BE2C (cell line): ENCODE measurements around the gene ZNF710.

Experiments
- DNase-seq: peaks from one replicate; pipeline ENCODE4 v3.0.0-alpha.2; 2020
- H3K27me3 ChIP-seq: fragments of 250-450 bp; sonication (Bioruptor Pico); 2 replicates; pipeline ENCODE4 v1.5.1; 2020; ENCODE audit warnings: mild to moderate bottlenecking
- H3K36me3 ChIP-seq: fragments of 250-450 bp; sonication (Bioruptor Pico); 2 replicates; pipeline ENCODE4 v1.5.1; 2020; ENCODE audit warnings: mild to moderate bottlenecking
- H3K4me1 ChIP-seq: fragments of 250-450 bp; sonication (Bioruptor Pico); 2 replicates; pipeline ENCODE4 v1.5.1; 2020
- H3K4me3 ChIP-seq: 2 replicates; pipeline ENCODE4 v1.5.1; 2011; ENCODE audit warnings: low read depth, low read length
- H3K9me3 ChIP-seq: fragments of 250-450 bp; sonication (Bioruptor Pico); 2 replicates; pipeline ENCODE4 v1.5.1; 2020
- CTCF ChIP-seq: IDR thresholded peaks from 2 replicates; pipeline ENCODE4 v1.5.1; 2012; ENCODE audit warnings: mild to moderate bottlenecking, low read depth, low read length

ZNF710 gene

GRCh38 chr15:90054618-90055097 is 53.5 kb downstream of the ZNF710 start:
- Histone ChIP-seq H3K27me3 (no peaks in the 10 kb centered on the region), H3K36me3 (no peaks in the 10 kb centered on the region), H3K9me3 (no peaks in the 10 kb centered on the region), H3K4me3 (no peak overlapping the region), H3K4me1 (no peaks in the 10 kb centered on the region; the same call in 1 of the 2 replicates)
- no peak for TF ChIP-seq CTCF
- DNase-seq: no peak

GRCh38 chr15:90055182-90055581 is 54.1 kb downstream of the ZNF710 start:
- Histone ChIP-seq H3K27me3 (no peaks in the 10 kb centered on the region), H3K4me1 (no peaks in the 10 kb centered on the region; the same call in 1 of the 2 replicates), H3K4me3 (no peak overlapping the region), H3K36me3 (no peaks in the 10 kb centered on the region), H3K9me3 (no peaks in the 10 kb centered on the region)
- TF ChIP-seq CTCF: no peak
- DNase-seq: no peak

- Histone ChIP-seq H3K4me1 (no peaks in the 10 kb centered on the region; the same call in 1 of the 2 replicates), H3K4me3 (no peak overlapping the region), H3K9me3 (no peaks in the 10 kb centered on the region), H3K36me3 (no peaks in the 10 kb centered on the region), H3K27me3 (no peaks in the 10 kb centered on the region)
- DNase-seq: no peak
- TF ChIP-seq CTCF: no peak
Observed at GRCh38 chr15:90056529-90056928, 55.4 kb downstream of the ZNF710 start.

DNA sequence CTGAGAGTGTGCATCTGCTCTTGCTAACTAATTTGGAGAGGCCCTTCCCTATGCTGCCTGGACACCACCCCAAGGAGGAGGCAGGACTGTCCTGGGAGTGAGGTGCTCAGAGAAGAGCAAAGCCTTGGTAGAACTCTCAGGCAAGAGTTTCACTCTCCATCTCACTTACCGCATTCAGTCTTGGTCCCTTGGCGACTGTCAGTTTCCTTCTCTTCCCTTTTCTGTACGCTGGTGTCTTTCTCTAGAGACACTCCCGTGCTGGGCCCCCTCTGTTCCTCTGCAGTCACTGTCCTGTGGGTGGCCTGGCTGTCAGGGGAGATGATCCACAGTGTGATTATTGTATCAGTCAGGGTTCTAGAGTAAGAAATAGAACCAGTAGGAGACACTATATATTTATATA is 57.2 kb downstream of the ZNF710 start:
- no peaks in the 10 kb centered on the region for H3K27me3 ChIP-seq
- H3K4me1 ChIP-seq: peaks cover 3% of the 10 kb centered on the region
- TF ChIP-seq CTCF: no peak
- H3K36me3 ChIP-seq: no peaks in the 10 kb centered on the region
- H3K4me3 ChIP-seq: no peak overlapping the region
- no peaks in the 10 kb centered on the region for H3K9me3 ChIP-seq
- no peak for DNase-seq

DNA sequence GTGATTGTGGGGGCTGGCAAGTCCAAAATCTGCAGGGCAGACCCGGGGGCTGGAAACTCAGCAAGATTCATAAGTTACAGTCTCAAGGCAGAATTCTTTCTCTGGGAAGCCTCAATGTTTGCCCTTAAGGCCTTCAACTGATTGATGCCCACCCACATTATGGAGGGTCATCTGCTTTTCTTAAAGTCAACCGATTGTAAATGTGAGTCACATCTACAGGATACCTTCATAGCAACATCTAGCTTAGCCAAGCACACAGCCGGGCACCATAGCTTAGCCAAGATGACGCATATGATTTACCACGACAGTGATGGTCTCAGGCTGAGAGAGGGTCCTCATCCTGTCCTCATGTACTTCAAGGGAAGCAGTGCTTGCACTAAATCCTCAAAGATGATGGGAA is 57.7 kb downstream of the ZNF710 start:
- Histone ChIP-seq H3K4me1 (peaks cover 3% of the 10 kb centered on the region), H3K27me3 (no peaks in the 10 kb centered on the region), H3K4me3 (no peak overlapping the region), H3K36me3 (no peaks in the 10 kb centered on the region), H3K9me3 (no peaks in the 10 kb centered on the region)
- DNase-seq: no peak
- no peak for TF ChIP-seq CTCF

DNA sequence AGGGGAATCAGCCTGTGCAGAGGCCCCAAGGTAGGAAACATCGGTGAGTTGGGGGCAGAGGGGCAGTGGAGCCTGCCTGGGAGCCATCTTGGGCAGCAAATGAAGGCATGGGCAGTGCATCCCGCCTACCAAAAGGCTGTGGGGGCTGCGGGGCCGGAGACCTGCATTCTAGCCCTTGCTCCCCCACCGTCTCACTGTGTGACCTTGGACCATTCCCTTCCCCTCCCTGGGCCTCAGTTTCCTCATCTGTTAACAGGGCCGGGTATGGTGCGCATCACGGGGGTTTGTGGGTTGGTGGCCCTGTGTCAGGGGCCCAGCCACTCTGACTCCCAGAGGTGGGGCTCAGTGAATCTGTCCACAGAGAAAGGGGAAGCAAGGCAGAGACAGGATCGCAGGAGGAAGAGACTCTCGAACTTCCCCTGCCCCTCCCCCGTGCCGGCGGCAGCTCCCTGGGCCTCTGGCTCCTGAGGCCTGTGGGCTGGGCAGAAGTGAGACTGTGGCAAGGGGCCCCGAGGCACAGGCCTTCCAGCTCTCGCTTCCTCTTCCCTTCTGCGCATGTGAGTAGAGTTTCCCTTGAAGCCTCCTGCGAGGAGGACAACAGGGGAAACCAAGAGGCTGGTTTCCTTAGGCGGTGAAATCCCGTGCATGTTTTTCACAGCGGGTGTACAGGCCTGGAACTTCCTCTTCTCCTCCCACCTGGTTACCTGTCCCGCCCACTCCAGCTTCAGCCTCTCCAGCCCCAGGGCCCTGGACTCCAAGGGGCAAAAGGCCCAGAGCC is 58.3 kb downstream of the ZNF710 start:
- H3K27me3 ChIP-seq: no peaks in the 10 kb centered on the region
- H3K4me3 ChIP-seq: no peak overlapping the region
- no peaks in the 10 kb centered on the region for H3K9me3 ChIP-seq
- DNase-seq: no peak
- H3K4me1 ChIP-seq: peaks cover 3% of the 10 kb centered on the region
- TF ChIP-seq CTCF: no peak
- H3K36me3 ChIP-seq: no peaks in the 10 kb centered on the region
